HEK293 (cell line): ENCODE data around the gene CFAP99.

Source experiments
- CTCF ChIA-PET: fragments of 350-600 bp; formaldehyde crosslinking; extraction: SDS; loops from one replicate; lab custom pipeline; 2021; ENCODE audit warnings: antibody characterized with exemption; lab: Yijun Ruan, JAX
- POLR2A ChIA-PET: fragments of 300-600 bp; formaldehyde crosslinking; extraction: SDS; loops from one replicate; lab custom pipeline; 2020; ENCODE audit warnings: antibody characterized with exemption, inconsistent platforms; lab: Yijun Ruan, JAX
- H3K27ac ChIP-seq: fragments of 200-500 bp; sonication (Bioruptor generic); 2 replicates; pipeline ENCODE4 v1.5.1; 2014; ENCODE audit warnings: low read depth, low read length, control low read depth, inconsistent platforms; ENCODE audit errors: extremely low read depth
- H3K36me3 ChIP-seq, 2 experiments: fragments of 200-500 bp in 1 of 2; sonication (Bioruptor generic) in 1 of 2; 1 replicate in 1 of 2; 2 replicates in 1 of 2; pipeline ENCODE4 v1.5.1; 2014 to 2017; ENCODE audit warnings: inconsistent platforms in 2 of 2, low read length in 2 of 2; ENCODE audit not compliant: control insufficient read depth in 2 of 2, insufficient read depth in 1 of 2
- H3K4me1 ChIP-seq: fragments of 200-500 bp; sonication (Bioruptor generic); 2 replicates; pipeline ENCODE4 v1.5.1; 2014; ENCODE audit warnings: mild to moderate bottlenecking, low read length, inconsistent platforms; ENCODE audit not compliant: control insufficient read depth, insufficient read depth
- H3K4me3 ChIP-seq: 2 replicates; pipeline ENCODE4 v1.5.1; 2011; ENCODE audit warnings: low read depth, mild to moderate bottlenecking, control low read depth, low read length, moderate library complexity
- H3K9me3 ChIP-seq: fragments of 200-500 bp; sonication (Bioruptor generic); 2 replicates; pipeline ENCODE4 v1.5.1; 2014; ENCODE audit warnings: low read depth, low read length, inconsistent platforms; ENCODE audit not compliant: control insufficient read depth, insufficient read depth
- EGR2 ChIP-seq: fragments of 450-650 bp; formaldehyde crosslinking; IDR thresholded peaks from 2 replicates; pipeline ENCODE4 v1.5.1; 2016; ENCODE audit warnings: low read depth, missing biosample characterization, missing genetic modification characterization
- ELK4 ChIP-seq: IDR thresholded peaks from 2 replicates; pipeline ENCODE4 v1.6.1; 2011; ENCODE audit warnings: mild to moderate bottlenecking, low read depth, low read length, borderline replicate concordance
- INSM2 ChIP-seq: fragments of 450-650 bp; formaldehyde crosslinking; IDR thresholded peaks from 2 replicates; pipeline ENCODE4 v1.5.1; 2016; ENCODE audit warnings: missing biosample characterization, missing genetic modification characterization
- REPIN1 ChIP-seq: fragments of 450-650 bp; formaldehyde crosslinking; IDR thresholded peaks from 2 replicates; pipeline ENCODE4 v1.5.1; 2017; ENCODE audit warnings: missing biosample characterization, missing genetic modification characterization, low read depth
- SP2 ChIP-seq: fragments of 450-650 bp; formaldehyde crosslinking; IDR thresholded peaks from 2 replicates; pipeline ENCODE4 v1.5.1; 2016; ENCODE audit warnings: missing biosample characterization, missing genetic modification characterization
- ZBTB17 ChIP-seq: fragments of 450-650 bp; formaldehyde crosslinking; IDR thresholded peaks from 2 replicates; pipeline ENCODE4 v1.5.1; 2016; ENCODE audit warnings: missing biosample characterization, missing genetic modification characterization
- ZBTB6 ChIP-seq: fragments of 450-650 bp; formaldehyde crosslinking; IDR thresholded peaks from 2 replicates; pipeline ENCODE4 v1.5.1; 2017; ENCODE audit warnings: missing biosample characterization, missing genetic modification characterization
- ZFP69B ChIP-seq: fragments of 450-650 bp; formaldehyde crosslinking; IDR thresholded peaks from 2 replicates; pipeline ENCODE4 v1.5.1; 2016; ENCODE audit warnings: missing biosample characterization, missing genetic modification characterization
- ZNF138 ChIP-seq: fragments of 450-650 bp; formaldehyde crosslinking; IDR thresholded peaks from 2 replicates; pipeline ENCODE4 v1.5.1; 2016; ENCODE audit warnings: missing biosample characterization, missing genetic modification characterization, borderline replicate concordance
- ZNF202 ChIP-seq: fragments of 450-650 bp; formaldehyde crosslinking; IDR thresholded peaks from 2 replicates; pipeline ENCODE4 v1.5.1; 2016; ENCODE audit warnings: missing biosample characterization, missing genetic modification characterization, borderline replicate concordance
- ZNF214 ChIP-seq: fragments of 450-650 bp; formaldehyde crosslinking; IDR thresholded peaks from 2 replicates; pipeline ENCODE4 v1.5.1; 2017; ENCODE audit warnings: missing biosample characterization, mild to moderate bottlenecking, missing genetic modification characterization, borderline replicate concordance
- ZNF221 ChIP-seq: fragments of 450-650 bp; formaldehyde crosslinking; IDR thresholded peaks from 2 replicates; pipeline ENCODE4 v1.5.1; 2017; ENCODE audit warnings: missing biosample characterization, missing genetic modification characterization, borderline replicate concordance
- ZNF223 ChIP-seq: fragments of 450-650 bp; formaldehyde crosslinking; IDR thresholded peaks from 2 replicates; pipeline ENCODE4 v1.5.1; 2016; ENCODE audit warnings: missing biosample characterization, missing genetic modification characterization
- ZNF280C ChIP-seq: fragments of 450-650 bp; formaldehyde crosslinking; IDR thresholded peaks from 2 replicates; pipeline ENCODE4 v1.5.1; 2016; ENCODE audit warnings: missing biosample characterization, missing genetic modification characterization
- ZNF335 ChIP-seq: fragments of 450-650 bp; formaldehyde crosslinking; conservative IDR thresholded peaks from 2 replicates; pipeline ENCODE4 v1.5.1; 2016; ENCODE audit warnings: missing biosample characterization, missing genetic modification characterization
- ZNF677 ChIP-seq: fragments of 450-650 bp; IDR thresholded peaks from 2 replicates; pipeline ENCODE4 v1.5.0; 2018; ENCODE audit warnings: missing biosample characterization, mild to moderate bottlenecking, missing genetic modification characterization, moderate library complexity
- ZNF792 ChIP-seq: fragments of 450-650 bp; formaldehyde crosslinking; IDR thresholded peaks from 2 replicates; pipeline ENCODE4 v1.5.1; 2016; ENCODE audit warnings: missing biosample characterization, missing genetic modification characterization
- ZNF837 ChIP-seq: fragments of 450-650 bp; formaldehyde crosslinking; IDR thresholded peaks from 2 replicates; pipeline ENCODE4 v1.5.1; 2016; ENCODE audit warnings: missing biosample characterization, missing genetic modification characterization

Gene CFAP99

GRCh38 chr4:2406406-2406805 is 12.3 kb upstream of the CFAP99 start:
- POLR2A ChIA-PET: no interaction called here
- CTCF ChIA-PET: no interaction called here
- Histone ChIP-seq H3K27ac (no peak overlapping the region), H3K4me1 (no peaks in the 10 kb centered on the region), H3K4me3 (no peak overlapping the region), H3K36me3 (no peaks in the 10 kb centered on the region)
- no peak for TF ChIP-seq ZNF677 (tag by site-specific recombination)
- no peak for TF ChIP-seq ZNF214 (tag by site-specific recombination)
- no peak for TF ChIP-seq REPIN1
- TF ChIP-seq ZNF223: no peak
- TF ChIP-seq ZFP69B (tag by site-specific recombination): no peak
- TF ChIP-seq ZNF202 (tag by site-specific recombination): no peak
- TF ChIP-seq ZNF138 (tag by site-specific recombination): no peak
- no peak for TF ChIP-seq ZNF335 (tag by site-specific recombination)
- peak; percentile 30; the same call in 1 of the 2 replicates for TF ChIP-seq ZBTB17
- TF ChIP-seq, all 188 proteins: peak for 1
- H3K9me3 ChIP-seq: no peaks in the 10 kb centered on the region

- TF ChIP-seq INSM2 (tag by site-specific recombination): no peak
- 0 out of 2 replicates have a peak, but pooled peaks have one; percentile 8 for TF ChIP-seq EGR2 (tag by site-specific recombination)
- no peak overlapping the region for H3K27ac ChIP-seq
- POLR2A ChIA-PET: no interaction called here
Measured at GRCh38 chr4:2406920-2407319, 11.8 kb upstream of the CFAP99 start.

GRCh38 chr4:2407991-2408342 is 10.8 kb upstream of the CFAP99 start:
- no peak overlapping the region for H3K4me3 ChIP-seq
- H3K36me3 ChIP-seq: no peaks in the 10 kb centered on the region
- H3K4me1 ChIP-seq: 0 out of 2 replicates have a peak, but pooled peaks cover 2% of the 10 kb centered on the region
- H3K27ac ChIP-seq: no peak overlapping the region
- CTCF ChIA-PET: no interaction called here
- TF ChIP-seq ELK4: no peak
- TF ChIP-seq ZNF223: no peak
- no peak for TF ChIP-seq SP2 (tag by site-specific recombination)
- no peak for TF ChIP-seq ZNF837
- TF ChIP-seq ZBTB6 (tag by site-specific recombination): no peak
- no peak for TF ChIP-seq ZNF221 (tag by site-specific recombination)
- TF ChIP-seq ZNF792 (tag by site-specific recombination): no peak
- no peak for TF ChIP-seq ZNF280C (tag by site-specific recombination)
- POLR2A ChIA-PET: no interaction called here
- no peaks in the 10 kb centered on the region for H3K9me3 ChIP-seq

More at GRCh38 chr4:2406920-2407319, 11.8 kb upstream of the CFAP99 start:
- H3K36me3 ChIP-seq: no peaks in the 10 kb centered on the region
- H3K4me3 ChIP-seq: no peak overlapping the region
- H3K9me3 ChIP-seq: no peaks in the 10 kb centered on the region
- CTCF ChIA-PET: no interaction called here
- no peaks in the 10 kb centered on the region for H3K4me1 ChIP-seq
